WTC11 (cell line): ENCODE data around the gene TPD52L3. TPM values are rescaled to one million over a fixed set of nuclear protein-coding genes. Genes with fewer than 3 reads are reported as not detected.

Source experiments
- ATAC-seq: fragments of 200-7000 bp; cut with Tn5 transposase; 2 replicates; pipeline ENCODE4 v1.10.0; 2021; ENCODE audit warnings: mild to moderate bottlenecking, moderate library complexity
- CTCF ChIA-PET: fragments of 300-600 bp; sonication (Branson Sonifier 250); formaldehyde crosslinking; loops from one replicate; lab custom pipeline; 2021; ENCODE audit warnings: antibody characterized with exemption; lab: Charles Lee
- POLR2A ChIA-PET: fragments of 350-600 bp; sonication (Branson Sonifier 250); formaldehyde crosslinking; loops from one replicate; lab custom pipeline; 2021; ENCODE audit warnings: antibody characterized with exemption; lab: Charles Lee
- DNase-seq: peaks from one replicate; pipeline ENCODE4 v3.0.0; 2021; ENCODE audit warnings: low spot score
- H3K27ac Mint-ChIP-seq: 2 replicates; pipeline ENCODE4 v1.8.0; 2021; ENCODE audit warnings: mixed read lengths
- H3K27me3 Mint-ChIP-seq: 2 replicates; pipeline ENCODE4 v1.8.0; 2021; ENCODE audit warnings: low read depth, mild to moderate bottlenecking, moderate library complexity, mixed read lengths
- H3K36me3 Mint-ChIP-seq: 2 replicates; pipeline ENCODE4 v1.8.0; 2021; ENCODE audit warnings: mixed read lengths
- H3K4me1 Mint-ChIP-seq: 2 replicates; pipeline ENCODE4 v1.8.0; 2022; ENCODE audit warnings: mixed read lengths
- H3K4me3 Mint-ChIP-seq: 2 replicates; pipeline ENCODE4 v1.8.0; 2021; ENCODE audit warnings: mild to moderate bottlenecking, moderate library complexity, mixed read lengths
- H3K9me3 Mint-ChIP-seq: 2 replicates; pipeline ENCODE4 v1.8.0; 2021; ENCODE audit warnings: mixed read lengths
- CBFB ChIP-seq: sonication (generic); formaldehyde crosslinking; IDR thresholded peaks from 2 replicates; pipeline ENCODE4 v1.8.1; 2022; ENCODE audit warnings: mild to moderate bottlenecking, low read depth, missing genetic modification reagents
- E2F4 ChIP-seq: sonication (generic); formaldehyde crosslinking; IDR thresholded peaks from 2 replicates; pipeline ENCODE4 v1.8.1; 2022; ENCODE audit warnings: low read depth, mild to moderate bottlenecking, moderate library complexity, missing genetic modification reagents, borderline replicate concordance
- EMX1 ChIP-seq: fragments of 250-450 bp; sonication (Bioruptor Pico); IDR thresholded peaks from 2 replicates; pipeline ENCODE4 v1.8.0; 2021; ENCODE audit warnings: mild to moderate bottlenecking
- ETV6 ChIP-seq: sonication (generic); formaldehyde crosslinking; IDR thresholded peaks from 2 replicates; pipeline ENCODE4 v1.8.1; 2022; ENCODE audit warnings: mild to moderate bottlenecking, missing genetic modification reagents
- IRF2 ChIP-seq: sonication (generic); formaldehyde crosslinking; IDR thresholded peaks from 2 replicates; pipeline ENCODE4 v1.8.0; 2022; ENCODE audit warnings: low read depth, missing genetic modification reagents, borderline replicate concordance
- JUN ChIP-seq: sonication (generic); formaldehyde crosslinking; IDR thresholded peaks from 2 replicates; pipeline ENCODE4 v1.8.0; 2023; ENCODE audit warnings: mild to moderate bottlenecking, missing genetic modification reagents
- MAX ChIP-seq: sonication (generic); formaldehyde crosslinking; IDR thresholded peaks from 2 replicates; pipeline ENCODE4 v1.8.0; 2022; ENCODE audit warnings: mild to moderate bottlenecking, missing genetic modification reagents
- PRRX2 ChIP-seq: fragments of 250-450 bp; sonication (Bioruptor Pico); IDR thresholded peaks from 2 replicates; pipeline ENCODE4 v1.8.0; 2021; ENCODE audit warnings: mild to moderate bottlenecking
- RELA ChIP-seq: sonication (generic); formaldehyde crosslinking; IDR thresholded peaks from 2 replicates; pipeline ENCODE4 v1.8.1; 2022; ENCODE audit warnings: missing genetic modification reagents, mild to moderate bottlenecking, borderline replicate concordance
- SOX15 ChIP-seq: fragments of 250-450 bp; sonication (Bioruptor Pico); IDR thresholded peaks from 2 replicates; pipeline ENCODE4 v1.9.0; 2021; ENCODE audit warnings: mild to moderate bottlenecking
- SP1 ChIP-seq: sonication (generic); formaldehyde crosslinking; conservative IDR thresholded peaks from 2 replicates; pipeline ENCODE4 v1.8.1; 2022; ENCODE audit warnings: missing genetic modification reagents
- STAT6 ChIP-seq: sonication (generic); formaldehyde crosslinking; conservative IDR thresholded peaks from 2 replicates; pipeline ENCODE4 v1.8.1; 2023; ENCODE audit warnings: mild to moderate bottlenecking, low read depth, missing genetic modification reagents, moderate library complexity
- TCF7 ChIP-seq: sonication (generic); formaldehyde crosslinking; IDR thresholded peaks from 2 replicates; pipeline ENCODE4 v1.8.0; 2022; ENCODE audit warnings: mild to moderate bottlenecking, low read depth, missing genetic modification reagents, moderate library complexity
- TP53 ChIP-seq: sonication (generic); formaldehyde crosslinking; IDR thresholded peaks from 2 replicates; pipeline ENCODE4 v1.8.1; 2023; ENCODE audit warnings: mild to moderate bottlenecking, missing genetic modification reagents
- USF1 ChIP-seq: sonication (generic); formaldehyde crosslinking; IDR thresholded peaks from 2 replicates; pipeline ENCODE4 v1.8.0; 2022; ENCODE audit warnings: mild to moderate bottlenecking, missing genetic modification reagents
- ZNF281 ChIP-seq: sonication (generic); formaldehyde crosslinking; IDR thresholded peaks from 2 replicates; pipeline ENCODE4 v1.8.0; 2023; ENCODE audit warnings: mild to moderate bottlenecking, missing genetic modification reagents
- ZNF671 ChIP-seq: fragments of 250-450 bp; sonication (Bioruptor Pico); IDR thresholded peaks from 2 replicates; pipeline ENCODE4 v1.8.0; 2021; ENCODE audit warnings: mild to moderate bottlenecking
- total RNA-seq: library from RNA; stranded (reverse); gene quantifications from 3 replicates; pipeline ENCODE4 v1.2.3, GENCODE V29; 2021
- TF ChIP-seq, protein P1 (sequence below): sonication (generic); formaldehyde crosslinking; IDR thresholded peaks from 2 replicates; pipeline ENCODE4 v1.8.1; 2023; ENCODE audit warnings: mild to moderate bottlenecking, missing genetic modification reagents
- TF ChIP-seq, protein P2 (sequence below): fragments of 250-450 bp; sonication (Bioruptor Pico); IDR thresholded peaks from 2 replicates; pipeline ENCODE4 v1.9.0; 2021; ENCODE audit warnings: mild to moderate bottlenecking, borderline replicate concordance

TPD52L3 gene
- total RNA-seq, 1 experiment from 2014 or later, result not detected

DNA sequence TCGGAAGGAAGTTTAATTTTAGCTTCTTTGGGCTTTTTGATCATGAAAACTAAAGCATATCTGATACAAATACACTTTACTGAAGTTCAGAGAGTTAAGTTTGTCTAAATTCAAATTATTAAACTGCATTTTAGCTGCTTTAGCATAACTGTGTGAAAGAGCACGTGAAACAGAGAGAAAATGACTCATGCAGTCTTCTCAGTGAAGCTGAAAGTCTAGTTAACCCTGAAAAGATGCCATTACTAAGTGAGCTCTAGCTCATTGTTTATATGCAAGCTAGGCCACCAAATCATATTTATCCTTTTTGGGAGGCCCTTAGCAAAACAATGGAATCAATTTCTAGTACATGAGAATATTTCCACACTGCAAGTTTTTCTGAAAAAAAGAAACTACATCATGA, 27.6 kb downstream of the TPD52L3 start (continued):
- TF ChIP-seq E2F4 (CRISPR knock-in tag), result no peak
- no peak for TF ChIP-seq EMX1 (CRISPR knock-in tag)
- no peak for TF ChIP-seq JUN (CRISPR knock-in tag)

DNA sequence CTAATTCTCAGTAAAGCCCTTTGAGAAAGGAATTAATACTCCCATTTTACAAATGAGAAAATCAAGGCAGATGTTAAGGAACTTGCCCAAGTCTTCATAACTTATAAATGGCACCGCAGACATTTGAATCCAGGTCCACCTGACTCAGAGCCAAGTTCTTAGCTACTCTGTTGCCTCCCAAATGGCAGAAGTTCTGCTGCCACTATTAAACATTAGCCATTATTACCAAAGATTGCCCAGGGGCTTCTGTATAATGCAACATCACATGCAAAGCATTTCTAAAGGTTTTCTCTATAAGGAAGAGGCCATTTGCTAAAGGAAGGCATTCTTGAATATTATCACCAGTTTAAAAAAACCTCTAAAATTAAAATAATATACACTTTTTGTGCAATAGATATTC, 28.3 kb downstream of the TPD52L3 start:
- Mint-ChIP-seq H3K27me3 (no peaks in the 10 kb centered on the region; the same call in 1 of the 2 replicates), H3K36me3 (no peaks in the 10 kb centered on the region), H3K27ac (no peak overlapping the region), H3K4me1 (peaks cover 7% of the 10 kb centered on the region), H3K4me3 (no peak overlapping the region), H3K9me3 (no peaks in the 10 kb centered on the region)
- ChIA-PET CTCF (interaction anchor here (1.9 to 2.2 kb wide), 2 partner anchors 56 to 132 kb away, joined by 4 to 17 read pairs; partner anchors contain the start of gene UHRF2), POLR2A (interaction anchor here (1.1 kb wide), 1 partner anchor 56 kb away, joined by 5 read pairs; the partner anchor contains the start of gene UHRF2)
- DNase-seq (no peak), ATAC-seq (no peak)
- TF ChIP-seq SP1 (CRISPR knock-in tag) (no peak), PRRX2 (CRISPR knock-in tag) (no peak), MAX (CRISPR knock-in tag) (no peak), USF1 (no peak), TP53 (no peak)

- CTCF ChIA-PET, result interaction anchor here (1.9 kb wide), 1 partner anchor 56 kb away, joined by 4 read pairs; the partner anchor contains the start of gene UHRF2
- no peak overlapping the region for H3K4me3 Mint-ChIP-seq
- H3K9me3 Mint-ChIP-seq, result no peaks in the 10 kb centered on the region
- H3K4me1 Mint-ChIP-seq, result peaks cover 4% of the 10 kb centered on the region
- H3K27ac Mint-ChIP-seq, result no peak overlapping the region
- POLR2A ChIA-PET, result no interaction called here
- no peak for DNase-seq
- no peaks in the 10 kb centered on the region for H3K36me3 Mint-ChIP-seq
- H3K27me3 Mint-ChIP-seq, result no peaks in the 10 kb centered on the region; the same call in 1 of the 2 replicates
- ATAC-seq, result no peak
- TF ChIP-seq IRF2 (CRISPR knock-in tag), result no peak
- TF ChIP-seq RELA (CRISPR knock-in tag), result no peak
- TF ChIP-seq EMX1 (CRISPR knock-in tag), result no peak
- no peak for TF ChIP-seq ZNF671 (CRISPR knock-in tag)
- no peak for TF ChIP-seq ZNF281 (CRISPR knock-in tag)
- TF ChIP-seq, protein P1, sequence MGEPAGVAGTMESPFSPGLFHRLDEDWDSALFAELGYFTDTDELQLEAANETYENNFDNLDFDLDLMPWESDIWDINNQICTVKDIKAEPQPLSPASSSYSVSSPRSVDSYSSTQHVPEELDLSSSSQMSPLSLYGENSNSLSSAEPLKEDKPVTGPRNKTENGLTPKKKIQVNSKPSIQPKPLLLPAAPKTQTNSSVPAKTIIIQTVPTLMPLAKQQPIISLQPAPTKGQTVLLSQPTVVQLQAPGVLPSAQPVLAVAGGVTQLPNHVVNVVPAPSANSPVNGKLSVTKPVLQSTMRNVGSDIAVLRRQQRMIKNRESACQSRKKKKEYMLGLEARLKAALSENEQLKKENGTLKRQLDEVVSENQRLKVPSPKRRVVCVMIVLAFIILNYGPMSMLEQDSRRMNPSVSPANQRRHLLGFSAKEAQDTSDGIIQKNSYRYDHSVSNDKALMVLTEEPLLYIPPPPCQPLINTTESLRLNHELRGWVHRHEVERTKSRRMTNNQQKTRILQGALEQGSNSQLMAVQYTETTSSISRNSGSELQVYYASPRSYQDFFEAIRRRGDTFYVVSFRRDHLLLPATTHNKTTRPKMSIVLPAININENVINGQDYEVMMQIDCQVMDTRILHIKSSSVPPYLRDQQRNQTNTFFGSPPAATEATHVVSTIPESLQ, result no peak
- TF ChIP-seq SOX15 (CRISPR knock-in tag), result no peak
- TF ChIP-seq TCF7 (CRISPR knock-in tag), result no peak
- TF ChIP-seq MAX (CRISPR knock-in tag), result no peak
- TF ChIP-seq, protein P2, sequence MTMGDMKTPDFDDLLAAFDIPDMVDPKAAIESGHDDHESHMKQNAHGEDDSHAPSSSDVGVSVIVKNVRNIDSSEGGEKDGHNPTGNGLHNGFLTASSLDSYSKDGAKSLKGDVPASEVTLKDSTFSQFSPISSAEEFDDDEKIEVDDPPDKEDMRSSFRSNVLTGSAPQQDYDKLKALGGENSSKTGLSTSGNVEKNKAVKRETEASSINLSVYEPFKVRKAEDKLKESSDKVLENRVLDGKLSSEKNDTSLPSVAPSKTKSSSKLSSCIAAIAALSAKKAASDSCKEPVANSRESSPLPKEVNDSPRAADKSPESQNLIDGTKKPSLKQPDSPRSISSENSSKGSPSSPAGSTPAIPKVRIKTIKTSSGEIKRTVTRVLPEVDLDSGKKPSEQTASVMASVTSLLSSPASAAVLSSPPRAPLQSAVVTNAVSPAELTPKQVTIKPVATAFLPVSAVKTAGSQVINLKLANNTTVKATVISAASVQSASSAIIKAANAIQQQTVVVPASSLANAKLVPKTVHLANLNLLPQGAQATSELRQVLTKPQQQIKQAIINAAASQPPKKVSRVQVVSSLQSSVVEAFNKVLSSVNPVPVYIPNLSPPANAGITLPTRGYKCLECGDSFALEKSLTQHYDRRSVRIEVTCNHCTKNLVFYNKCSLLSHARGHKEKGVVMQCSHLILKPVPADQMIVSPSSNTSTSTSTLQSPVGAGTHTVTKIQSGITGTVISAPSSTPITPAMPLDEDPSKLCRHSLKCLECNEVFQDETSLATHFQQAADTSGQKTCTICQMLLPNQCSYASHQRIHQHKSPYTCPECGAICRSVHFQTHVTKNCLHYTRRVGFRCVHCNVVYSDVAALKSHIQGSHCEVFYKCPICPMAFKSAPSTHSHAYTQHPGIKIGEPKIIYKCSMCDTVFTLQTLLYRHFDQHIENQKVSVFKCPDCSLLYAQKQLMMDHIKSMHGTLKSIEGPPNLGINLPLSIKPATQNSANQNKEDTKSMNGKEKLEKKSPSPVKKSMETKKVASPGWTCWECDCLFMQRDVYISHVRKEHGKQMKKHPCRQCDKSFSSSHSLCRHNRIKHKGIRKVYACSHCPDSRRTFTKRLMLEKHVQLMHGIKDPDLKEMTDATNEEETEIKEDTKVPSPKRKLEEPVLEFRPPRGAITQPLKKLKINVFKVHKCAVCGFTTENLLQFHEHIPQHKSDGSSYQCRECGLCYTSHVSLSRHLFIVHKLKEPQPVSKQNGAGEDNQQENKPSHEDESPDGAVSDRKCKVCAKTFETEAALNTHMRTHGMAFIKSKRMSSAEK (CRISPR knock-in tag), result no peak
- TF ChIP-seq TP53, result no peak
- TF ChIP-seq ETV6 (CRISPR knock-in tag), result no peak
- TF ChIP-seq STAT6 (CRISPR knock-in tag), result no peak
- no peak for TF ChIP-seq PRRX2 (CRISPR knock-in tag)
- TF ChIP-seq CBFB (CRISPR knock-in tag), result no peak
Measured at GRCh38 chr9:6356904-6357303, 28.7 kb downstream of the TPD52L3 start.
